HL-60 (cell line): ENCODE measurements around the gene WFS1.
A peak's percentile ranks its signal among the peaks of the same experiment; 100 is the strongest.

Experiments used
- DNase-seq, 2 experiments: peaks; one replicate each; pipeline ENCODE4 v3.0.0-alpha.2; 2010 to 2020; ENCODE audit warnings: low read depth in 1 of 2, low spot score in 1 of 2
- H3K27ac ChIP-seq: fragments of 250-450 bp; sonication (Bioruptor Pico); replicated peaks from 2 replicates; pipeline ENCODE4 v1.5.1; 2020; ENCODE audit warnings: mild to moderate bottlenecking, moderate library complexity
- H3K27me3 ChIP-seq: fragments of 250-450 bp; sonication (Bioruptor Pico); 2 replicates; pipeline ENCODE4 v1.5.1; 2021; ENCODE audit warnings: mild to moderate bottlenecking, moderate library complexity; ENCODE audit not compliant: insufficient read depth, poor library complexity, severe bottlenecking
- H3K4me3 ChIP-seq: replicated peaks from 2 replicates; pipeline ENCODE4 v1.5.1; 2011; ENCODE audit warnings: mild to moderate bottlenecking, control low read depth, low read length; ENCODE audit not compliant: insufficient read depth
- GABPA ChIP-seq: IDR thresholded peaks from 2 replicates; pipeline ENCODE4 v1.6.1; 2012; ENCODE audit warnings: low read depth
- POLR2AphosphoS5 ChIP-seq: IDR thresholded peaks from 2 replicates; pipeline ENCODE4 v1.6.1; 2012; ENCODE audit warnings: low read depth
- SPI1 ChIP-seq: IDR thresholded peaks from 2 replicates; pipeline ENCODE4 v1.6.1; 2012; ENCODE audit warnings: low read depth, mild to moderate bottlenecking, borderline replicate concordance
- TF ChIP-seq, protein P1 (sequence below): IDR thresholded peaks from 2 replicates; pipeline ENCODE4 v1.6.1; 2012; ENCODE audit warnings: low read depth; ENCODE audit not compliant: insufficient replicate concordance
- TF ChIP-seq, protein P2 (sequence below): IDR thresholded peaks from one replicate; pipeline ENCODE4 v1.5.1; 2011; ENCODE audit warnings: low read length, control low read depth, inconsistent platforms; ENCODE audit not compliant: insufficient read depth

Gene WFS1

DNA sequence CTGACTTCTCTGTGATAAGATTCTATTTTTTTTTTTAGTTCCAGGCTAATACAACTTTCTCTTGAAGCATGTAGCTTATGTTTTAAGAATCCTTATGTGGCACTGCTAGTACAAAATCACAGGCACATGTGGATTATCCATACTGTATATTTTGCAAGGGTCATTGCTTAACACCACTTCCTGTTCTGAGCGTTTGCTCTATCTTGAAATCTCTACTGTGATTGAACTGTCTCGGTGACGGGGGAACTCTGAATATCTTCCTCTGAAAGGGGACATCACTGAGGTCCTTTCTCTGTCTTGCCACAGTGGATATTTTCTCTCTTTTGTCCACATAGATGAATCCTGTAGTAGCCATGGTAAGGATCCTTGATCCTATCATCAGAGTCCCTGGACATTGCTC lies 2.1 kb upstream of the WFS1 start:
- TF ChIP-seq POLR2AphosphoS5 (no peak), SPI1 (peak; percentile 61; the same call in 1 of the 2 replicates), GABPA (no peak)
- TF ChIP-seq, protein P1, sequence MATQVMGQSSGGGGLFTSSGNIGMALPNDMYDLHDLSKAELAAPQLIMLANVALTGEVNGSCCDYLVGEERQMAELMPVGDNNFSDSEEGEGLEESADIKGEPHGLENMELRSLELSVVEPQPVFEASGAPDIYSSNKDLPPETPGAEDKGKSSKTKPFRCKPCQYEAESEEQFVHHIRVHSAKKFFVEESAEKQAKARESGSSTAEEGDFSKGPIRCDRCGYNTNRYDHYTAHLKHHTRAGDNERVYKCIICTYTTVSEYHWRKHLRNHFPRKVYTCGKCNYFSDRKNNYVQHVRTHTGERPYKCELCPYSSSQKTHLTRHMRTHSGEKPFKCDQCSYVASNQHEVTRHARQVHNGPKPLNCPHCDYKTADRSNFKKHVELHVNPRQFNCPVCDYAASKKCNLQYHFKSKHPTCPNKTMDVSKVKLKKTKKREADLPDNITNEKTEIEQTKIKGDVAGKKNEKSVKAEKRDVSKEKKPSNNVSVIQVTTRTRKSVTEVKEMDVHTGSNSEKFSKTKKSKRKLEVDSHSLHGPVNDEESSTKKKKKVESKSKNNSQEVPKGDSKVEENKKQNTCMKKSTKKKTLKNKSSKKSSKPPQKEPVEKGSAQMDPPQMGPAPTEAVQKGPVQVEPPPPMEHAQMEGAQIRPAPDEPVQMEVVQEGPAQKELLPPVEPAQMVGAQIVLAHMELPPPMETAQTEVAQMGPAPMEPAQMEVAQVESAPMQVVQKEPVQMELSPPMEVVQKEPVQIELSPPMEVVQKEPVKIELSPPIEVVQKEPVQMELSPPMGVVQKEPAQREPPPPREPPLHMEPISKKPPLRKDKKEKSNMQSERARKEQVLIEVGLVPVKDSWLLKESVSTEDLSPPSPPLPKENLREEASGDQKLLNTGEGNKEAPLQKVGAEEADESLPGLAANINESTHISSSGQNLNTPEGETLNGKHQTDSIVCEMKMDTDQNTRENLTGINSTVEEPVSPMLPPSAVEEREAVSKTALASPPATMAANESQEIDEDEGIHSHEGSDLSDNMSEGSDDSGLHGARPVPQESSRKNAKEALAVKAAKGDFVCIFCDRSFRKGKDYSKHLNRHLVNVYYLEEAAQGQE: no peak
- TF ChIP-seq, protein P2, sequence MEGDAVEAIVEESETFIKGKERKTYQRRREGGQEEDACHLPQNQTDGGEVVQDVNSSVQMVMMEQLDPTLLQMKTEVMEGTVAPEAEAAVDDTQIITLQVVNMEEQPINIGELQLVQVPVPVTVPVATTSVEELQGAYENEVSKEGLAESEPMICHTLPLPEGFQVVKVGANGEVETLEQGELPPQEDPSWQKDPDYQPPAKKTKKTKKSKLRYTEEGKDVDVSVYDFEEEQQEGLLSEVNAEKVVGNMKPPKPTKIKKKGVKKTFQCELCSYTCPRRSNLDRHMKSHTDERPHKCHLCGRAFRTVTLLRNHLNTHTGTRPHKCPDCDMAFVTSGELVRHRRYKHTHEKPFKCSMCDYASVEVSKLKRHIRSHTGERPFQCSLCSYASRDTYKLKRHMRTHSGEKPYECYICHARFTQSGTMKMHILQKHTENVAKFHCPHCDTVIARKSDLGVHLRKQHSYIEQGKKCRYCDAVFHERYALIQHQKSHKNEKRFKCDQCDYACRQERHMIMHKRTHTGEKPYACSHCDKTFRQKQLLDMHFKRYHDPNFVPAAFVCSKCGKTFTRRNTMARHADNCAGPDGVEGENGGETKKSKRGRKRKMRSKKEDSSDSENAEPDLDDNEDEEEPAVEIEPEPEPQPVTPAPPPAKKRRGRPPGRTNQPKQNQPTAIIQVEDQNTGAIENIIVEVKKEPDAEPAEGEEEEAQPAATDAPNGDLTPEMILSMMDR: no peak
- no peak overlapping the region for H3K27ac ChIP-seq
- peak; percentile 18 to 39 for DNase-seq
- no peak overlapping the region for H3K4me3 ChIP-seq
- peaks cover 31% of the 10 kb centered on the region for H3K27me3 ChIP-seq

DNA sequence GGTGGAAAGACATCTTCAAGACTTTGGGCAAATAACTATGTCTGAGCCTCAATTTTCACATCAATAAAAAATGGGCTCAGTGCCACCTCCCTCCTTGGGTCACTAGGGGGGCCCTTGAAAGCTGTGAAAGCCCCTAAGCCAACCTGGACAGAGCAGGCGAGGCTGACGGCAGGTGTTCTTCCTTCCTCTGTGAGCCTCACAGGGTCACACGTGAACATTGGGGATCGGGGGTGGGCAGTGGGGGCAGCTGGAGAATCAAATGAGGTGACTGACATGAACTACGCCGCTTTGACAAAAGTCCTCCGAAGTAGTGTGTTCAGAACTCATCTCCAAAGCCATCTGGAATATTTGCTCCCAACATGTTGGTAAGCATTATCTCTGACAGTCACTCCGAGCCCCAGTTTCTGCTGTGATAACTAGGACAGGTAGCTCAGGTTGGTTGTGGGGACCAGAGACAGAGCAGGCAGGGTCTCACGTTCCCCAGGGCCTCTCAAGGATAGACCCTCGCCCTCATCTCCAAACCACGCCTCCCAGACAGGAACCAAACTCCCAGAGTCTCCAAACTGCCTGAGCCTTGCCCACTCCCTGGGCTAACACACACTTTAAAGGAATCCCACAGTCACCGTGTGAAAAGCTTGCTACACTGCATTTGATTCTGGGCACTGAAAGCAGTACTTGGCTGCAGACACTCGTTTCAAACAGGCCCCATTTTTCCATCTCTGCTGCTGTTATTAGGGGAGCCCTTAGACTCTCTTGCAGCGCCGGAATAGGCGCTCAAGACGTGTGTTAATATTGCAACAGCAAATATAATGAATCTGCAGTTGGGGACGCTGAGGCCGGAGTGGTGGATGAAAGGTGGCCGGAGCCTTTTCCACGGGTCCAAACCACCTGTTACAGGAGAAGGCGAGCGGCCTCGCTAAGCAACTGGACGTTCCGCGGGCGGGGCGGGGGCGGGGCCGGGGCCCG lies 717 bp upstream of the WFS1 start:
- Histone ChIP-seq H3K4me3 (no peak overlapping the region), H3K27me3 (peaks cover 31% of the 10 kb centered on the region), H3K27ac (no peak overlapping the region)
- DNase-seq: no peak
- TF ChIP-seq GABPA: no peak
- TF ChIP-seq, protein P1: no peak
- TF ChIP-seq SPI1: no peak
- no peak for TF ChIP-seq POLR2AphosphoS5
- TF ChIP-seq, protein P2: no peak

DNA sequence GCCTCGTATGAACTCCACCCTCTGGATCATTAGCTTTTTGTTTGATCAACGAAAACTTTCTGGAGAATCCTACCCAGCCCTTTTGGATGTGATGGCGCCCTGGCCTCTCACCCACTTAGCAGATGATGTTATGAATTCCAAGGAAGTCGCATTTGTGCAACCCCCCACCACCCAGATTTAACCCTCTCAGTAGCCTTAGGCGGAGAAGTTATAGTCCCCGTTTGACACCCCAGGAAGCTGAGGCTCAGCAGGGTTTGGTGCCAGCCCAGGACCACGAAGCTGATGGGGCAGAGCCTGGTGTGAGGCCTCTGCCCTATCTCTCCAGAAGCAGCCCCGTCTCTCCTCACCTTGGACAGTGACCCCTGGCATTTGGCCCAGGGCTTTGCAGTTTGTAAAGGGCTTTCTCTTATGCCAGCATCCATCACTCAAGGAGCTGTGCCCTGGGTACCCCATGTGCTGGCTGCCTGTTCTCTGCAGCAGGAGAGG lies 1.0 kb downstream of the WFS1 start:
- no peak overlapping the region for H3K4me3 ChIP-seq
- DNase-seq: no peak
- peaks cover 31% of the 10 kb centered on the region for H3K27me3 ChIP-seq
- no peak overlapping the region for H3K27ac ChIP-seq
- TF ChIP-seq, protein P1: no peak
- TF ChIP-seq SPI1 (no peak), GABPA (no peak), POLR2AphosphoS5 (no peak)
- TF ChIP-seq, protein P2: no peak
